GM19043 (cell line): ENCODE results near the gene DAPK1.
"Not testable (repeated sequence)": the region's sequence is repeated elsewhere in the genome, so short reads cannot be mapped to it uniquely, and the experiment has no call there.

ENCODE experiments used
- ATAC-seq: cut with Tn5 transposase; IDR thresholded peaks from one replicate; pipeline ENCODE4 v1.9.1; 2021; ENCODE audit warnings: low read depth; ENCODE audit not compliant: unreplicated experiment

Gene DAPK1

GRCh38 chr9:87497080-87497603, 525 bp upstream of the DAPK1 start:
- no peak for ATAC-seq

- ATAC-seq: no peak
Observed at GRCh38 chr9:87498046-87498810, 561 bp downstream of the DAPK1 start.

- ATAC-seq: no peak
Observed at GRCh38 chr9:87498811-87499360, 1.2 kb downstream of the DAPK1 start.

- peak; percentile 58 for ATAC-seq
Observed at GRCh38 chr9:87499424-87500017, 1.9 kb downstream of the DAPK1 start.

GRCh38 chr9:87500491-87501270, 3.0 kb downstream of the DAPK1 start:
- ATAC-seq: no peak

GRCh38 chr9:87501271-87501656, 3.6 kb downstream of the DAPK1 start:
- not testable (repeated sequence) for ATAC-seq

- no peak for ATAC-seq
Observed at GRCh38 chr9:87501806-87502205, 4.1 kb downstream of the DAPK1 start.

GRCh38 chr9:87502391-87503221, 4.9 kb downstream of the DAPK1 start:
- no peak for ATAC-seq

- no peak for ATAC-seq
Observed at GRCh38 chr9:87503430-87503829, 5.8 kb downstream of the DAPK1 start.

- ATAC-seq: no peak
Observed at GRCh38 chr9:87503927-87504326, 6.3 kb downstream of the DAPK1 start.

- no peak for ATAC-seq
Observed at GRCh38 chr9:87504938-87505337, 7.3 kb downstream of the DAPK1 start.

- ATAC-seq: no peak
Observed at GRCh38 chr9:87505869-87506678, 8.4 kb downstream of the DAPK1 start.

- no peak for ATAC-seq
Observed at GRCh38 chr9:87507576-87507975, 9.9 kb downstream of the DAPK1 start.

- no peak for ATAC-seq
Observed at GRCh38 chr9:87510252-87510683, 12.6 kb downstream of the DAPK1 start.

- ATAC-seq: no peak
Observed at GRCh38 chr9:87512311-87512710, 14.6 kb downstream of the DAPK1 start.

- ATAC-seq: no peak
Observed at GRCh38 chr9:87513161-87513560, 15.5 kb downstream of the DAPK1 start.

GRCh38 chr9:87513880-87514535, 16.3 kb downstream of the DAPK1 start:
- ATAC-seq: no peak

- ATAC-seq: no peak
Observed at GRCh38 chr9:87515006-87515405, 17.3 kb downstream of the DAPK1 start.
